GM12873 (cell line): ENCODE data around the gene MTMR10.

Experiments
- TF ChIP-seq, protein P1 (sequence below): IDR thresholded peaks from 2 replicates; pipeline ENCODE4 v1.5.1; 2012; ENCODE audit warnings: low read depth, mild to moderate bottlenecking, moderate library complexity, low read length, control low read depth; ENCODE audit not compliant: insufficient read depth; ENCODE audit errors: missing control alignments

Gene MTMR10

DNA sequence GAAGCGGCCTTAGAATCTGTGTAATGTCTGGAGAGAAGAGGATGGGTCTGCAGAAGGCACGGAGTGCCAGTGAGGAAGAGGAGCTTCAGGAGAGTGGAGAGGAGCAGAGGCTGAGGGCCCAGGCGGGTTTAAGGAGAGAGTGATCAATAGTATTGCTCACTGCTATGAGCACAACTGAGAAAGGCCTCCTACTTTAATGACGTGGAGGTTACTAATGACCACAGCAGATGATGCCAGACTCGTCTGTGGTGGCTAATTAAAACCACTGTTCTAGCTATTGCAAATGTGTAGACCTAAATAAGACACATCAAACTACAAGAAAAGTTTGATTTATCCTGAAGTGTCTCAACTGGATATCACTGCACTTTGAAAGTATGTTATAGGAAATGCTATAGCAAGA lies 33.2 kb downstream of the MTMR10 start:
- TF ChIP-seq, protein P1, sequence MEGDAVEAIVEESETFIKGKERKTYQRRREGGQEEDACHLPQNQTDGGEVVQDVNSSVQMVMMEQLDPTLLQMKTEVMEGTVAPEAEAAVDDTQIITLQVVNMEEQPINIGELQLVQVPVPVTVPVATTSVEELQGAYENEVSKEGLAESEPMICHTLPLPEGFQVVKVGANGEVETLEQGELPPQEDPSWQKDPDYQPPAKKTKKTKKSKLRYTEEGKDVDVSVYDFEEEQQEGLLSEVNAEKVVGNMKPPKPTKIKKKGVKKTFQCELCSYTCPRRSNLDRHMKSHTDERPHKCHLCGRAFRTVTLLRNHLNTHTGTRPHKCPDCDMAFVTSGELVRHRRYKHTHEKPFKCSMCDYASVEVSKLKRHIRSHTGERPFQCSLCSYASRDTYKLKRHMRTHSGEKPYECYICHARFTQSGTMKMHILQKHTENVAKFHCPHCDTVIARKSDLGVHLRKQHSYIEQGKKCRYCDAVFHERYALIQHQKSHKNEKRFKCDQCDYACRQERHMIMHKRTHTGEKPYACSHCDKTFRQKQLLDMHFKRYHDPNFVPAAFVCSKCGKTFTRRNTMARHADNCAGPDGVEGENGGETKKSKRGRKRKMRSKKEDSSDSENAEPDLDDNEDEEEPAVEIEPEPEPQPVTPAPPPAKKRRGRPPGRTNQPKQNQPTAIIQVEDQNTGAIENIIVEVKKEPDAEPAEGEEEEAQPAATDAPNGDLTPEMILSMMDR: no peak

DNA sequence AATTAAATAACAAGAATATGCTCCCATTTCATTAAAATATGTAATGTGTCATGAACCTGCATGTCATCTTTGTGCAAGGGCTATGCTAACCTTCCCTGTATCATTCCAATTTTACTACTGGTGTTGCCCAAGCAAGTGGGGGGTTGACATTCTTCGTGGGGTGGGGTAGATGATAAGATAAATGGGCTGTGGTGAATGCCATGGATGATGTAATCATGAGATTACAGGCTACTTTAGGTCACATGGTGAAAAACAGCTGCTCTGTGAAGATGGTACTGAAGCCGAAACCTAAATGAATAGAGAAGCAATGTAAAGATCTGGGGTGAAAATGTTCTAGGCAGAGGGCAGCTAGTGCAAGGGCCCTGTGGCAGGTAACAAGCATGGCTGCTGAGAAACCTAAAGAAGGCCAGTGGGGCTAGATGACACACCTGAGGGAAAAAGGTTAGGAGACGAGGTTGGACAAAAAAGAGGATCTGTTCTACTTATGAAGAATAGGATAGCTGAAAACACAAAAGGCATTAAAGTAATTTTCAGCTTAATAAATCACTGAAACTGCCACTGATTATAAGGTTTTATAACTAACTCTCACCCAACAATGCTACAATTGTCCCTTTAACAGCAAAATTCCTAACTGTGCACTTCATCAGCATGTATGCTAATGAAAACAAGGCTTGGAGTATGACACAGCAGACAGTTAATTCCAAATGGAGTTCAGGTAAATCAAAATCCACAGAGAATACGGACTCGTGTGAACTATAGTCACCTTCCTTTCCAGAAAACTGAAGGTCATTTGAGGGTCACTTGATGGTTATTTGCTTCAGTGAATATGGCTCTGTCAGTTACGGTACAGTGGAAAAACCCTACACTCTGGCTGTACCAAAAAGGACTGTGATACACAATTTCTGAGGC lies 35.0 kb downstream of the MTMR10 start:
- TF ChIP-seq, protein P1: no peak

DNA sequence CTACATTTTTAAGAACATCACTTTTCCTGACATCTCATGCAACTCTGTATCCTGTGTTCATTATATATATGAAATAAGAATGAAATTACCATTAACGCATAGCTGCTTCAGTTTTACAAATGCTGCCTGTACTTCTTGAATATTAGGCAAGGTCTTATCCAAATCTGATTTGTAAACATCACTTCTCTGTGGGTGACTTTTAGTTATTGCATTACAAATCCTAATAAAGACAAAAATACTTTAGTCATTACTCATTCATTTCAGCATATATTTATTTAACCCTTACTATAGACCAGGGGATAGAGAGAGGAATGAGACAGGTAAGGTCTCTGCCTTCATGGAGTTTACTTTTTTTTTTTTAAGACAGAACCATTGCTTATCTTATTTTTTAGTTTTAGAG lies 36.8 kb downstream of the MTMR10 start:
- TF ChIP-seq, protein P1: no peak

DNA sequence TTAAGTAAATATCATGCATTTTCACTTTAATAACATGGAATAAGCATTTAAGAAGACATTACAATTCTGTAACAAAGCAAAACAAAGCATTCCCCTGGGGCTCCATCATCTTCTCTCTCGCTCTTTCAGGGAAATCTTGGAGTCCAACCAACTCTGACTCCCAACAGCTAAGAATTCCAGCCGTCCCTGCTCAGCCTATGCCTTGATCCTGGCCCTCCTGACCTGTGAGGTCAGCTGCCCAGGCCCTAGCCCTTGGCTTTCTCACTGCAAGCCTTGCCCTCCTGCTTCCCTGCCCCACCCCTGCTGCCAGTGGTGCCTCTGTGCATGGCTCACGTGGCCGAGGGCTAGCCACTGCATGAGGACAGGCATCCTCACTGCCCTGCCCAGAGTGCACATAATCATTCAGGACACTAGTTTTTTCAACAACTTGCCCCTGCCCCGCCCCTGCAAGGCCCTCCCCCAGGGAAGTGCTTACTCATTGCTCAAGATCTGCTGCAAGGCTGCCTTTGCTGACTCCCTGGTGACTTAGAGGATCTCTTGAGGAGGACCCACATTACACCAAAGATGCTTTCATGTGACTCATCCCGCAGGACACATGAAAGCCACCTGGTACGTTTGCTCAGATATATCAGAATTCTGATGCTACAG lies 37.6 kb downstream of the MTMR10 start:
- TF ChIP-seq, protein P1: no peak

DNA sequence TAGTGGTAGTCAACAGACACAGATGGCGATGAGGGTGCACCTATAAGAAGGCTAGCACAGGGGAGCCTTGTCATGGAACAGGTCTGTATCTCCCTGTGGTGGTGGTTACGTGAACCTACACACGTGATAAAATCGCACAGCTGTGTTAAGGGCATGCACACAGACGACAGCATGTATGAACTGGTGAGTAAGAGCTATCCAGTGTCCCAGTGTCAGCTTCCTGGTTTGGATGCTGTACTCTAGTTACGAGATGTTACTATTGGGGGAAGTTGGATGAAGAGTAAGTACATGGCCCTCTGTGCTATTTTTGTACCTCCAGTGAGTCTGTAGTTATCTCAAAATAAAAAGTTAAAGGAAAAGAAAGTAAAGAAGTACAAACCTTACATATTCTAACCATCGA lies 38.2 kb downstream of the MTMR10 start:
- TF ChIP-seq, protein P1: no peak

DNA sequence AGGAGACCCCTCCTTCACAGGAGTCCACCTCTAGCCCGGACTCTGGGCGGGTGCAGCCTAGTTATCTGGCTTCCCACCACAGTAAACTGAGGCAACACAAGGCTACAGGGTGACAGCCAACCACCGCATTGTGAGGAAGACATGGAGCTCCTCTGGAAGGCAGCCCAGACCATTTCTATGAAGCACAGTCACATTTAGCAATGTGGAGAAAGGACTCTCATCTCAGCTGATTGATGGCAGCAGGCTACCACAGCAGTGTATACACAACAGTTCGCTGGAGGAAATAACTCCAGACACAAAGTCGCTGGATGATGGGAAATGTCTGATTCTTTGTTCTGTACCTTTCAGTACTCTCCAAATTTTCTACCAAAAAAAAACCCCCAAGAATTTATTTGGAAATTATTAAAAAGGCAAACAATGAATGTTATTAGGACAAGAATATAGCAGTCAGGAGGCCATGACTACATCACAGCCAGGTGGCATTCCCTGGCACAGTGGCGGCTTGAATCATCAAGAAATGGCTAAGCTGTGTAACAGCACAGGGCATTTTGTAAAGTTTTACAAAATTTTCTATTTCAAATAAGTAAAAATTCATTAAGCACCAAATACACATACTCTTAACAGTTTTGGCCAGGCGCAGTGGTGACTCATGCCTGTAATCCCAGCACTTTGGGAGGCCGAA lies 47.6 kb downstream of the MTMR10 start:
- TF ChIP-seq, protein P1: no peak

DNA sequence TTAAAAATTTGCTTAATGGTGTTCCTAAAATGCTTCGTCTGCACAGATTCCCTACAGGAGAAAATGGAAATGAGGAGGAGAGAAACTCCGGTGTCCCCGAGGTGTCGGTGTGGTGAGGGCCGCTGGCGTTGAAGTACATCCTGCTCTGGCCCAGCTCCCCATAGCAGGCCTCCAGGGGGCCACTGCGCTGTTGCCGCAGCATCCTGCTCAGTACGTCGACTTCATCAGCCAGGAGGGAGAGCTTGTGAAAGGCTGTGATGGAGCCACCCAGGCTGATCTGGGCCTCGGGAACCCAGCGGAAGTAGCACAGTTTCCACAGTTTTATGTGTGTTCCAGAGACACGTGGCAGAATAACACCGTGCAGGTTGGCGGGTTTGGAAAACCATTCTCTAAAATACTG lies 49.9 kb downstream of the MTMR10 start:
- TF ChIP-seq, protein P1: no peak
